VCaP (cell line): ENCODE results near the gene PCDHGA3.
A peak's percentile ranks its signal among the peaks of the same experiment; 100 is the strongest.
"Not testable (repeated sequence)": the region's sequence is repeated elsewhere in the genome, so short reads cannot be mapped to it uniquely, and the experiment has no call there.

ENCODE experiments used
- H3K27ac ChIP-seq: fragments of 450-650 bp; 2 replicates; pipeline ENCODE4 v1.5.1; 2017
- CTCF ChIP-seq: fragments of 450-650 bp; conservative IDR thresholded peaks from 2 replicates; pipeline ENCODE4 v1.5.1; 2017; ENCODE audit warnings: mild to moderate bottlenecking, moderate library complexity

The PCDHGA3 gene

GRCh38 chr5:141382469-141383294 lies 39.1 kb downstream of the PCDHGA3 start, which contains the start of gene PCDHGA7:
Gene PCDHGA7 (plus strand): TSS chr5:141382742. CDS start chr5:141382900, 158 bp downstream.
- TF ChIP-seq CTCF, result no peak
- no peak within 1 kb of the TSS for H3K27ac ChIP-seq

- H3K27ac ChIP-seq, result no peak overlapping the region
- TF ChIP-seq CTCF, result no peak
Measured at GRCh38 chr5:141383345-141383744, 39.7 kb downstream of the PCDHGA3 start.

- no peak for TF ChIP-seq CTCF
- H3K27ac ChIP-seq, result no peak overlapping the region
Measured at GRCh38 chr5:141384471-141385267, 41.0 kb downstream of the PCDHGA3 start.

- not testable (repeated sequence) for H3K27ac ChIP-seq
- peak; percentile 85 for TF ChIP-seq CTCF
Measured at GRCh38 chr5:141387557-141388311, 44.1 kb downstream of the PCDHGA3 start, which contains the start of gene PCDHGB4. Gene PCDHGB4 (plus strand): TSS chr5:141387698. CDS start chr5:141387885, 187 bp downstream.

- no peak overlapping the region for H3K27ac ChIP-seq
- no peak for TF ChIP-seq CTCF
Measured at GRCh38 chr5:141388661-141389060, 45.0 kb downstream of the PCDHGA3 start.

- H3K27ac ChIP-seq, result no peak overlapping the region
- TF ChIP-seq CTCF, result no peak
Measured at GRCh38 chr5:141389153-141390042, 45.8 kb downstream of the PCDHGA3 start.
